GM23338 (cell line): Measurements from ENCODE around the gene DRC7. TPM values are rescaled to one million over a fixed set of nuclear protein-coding genes. Genes with fewer than 3 reads are reported as not detected.

Source experiments
- ATAC-seq: fragments of 200-7000 bp; cut with Tn5 transposase; 3 replicates; pipeline ENCODE4 v1.9.1; 2020
- DNase-seq: peaks from one replicate; pipeline ENCODE4 v3.0.0-alpha.2; 2015; ENCODE audit warnings: low spot score
- H2AFZ ChIP-seq: fragments of 200-600 bp; sonication (generic); 2 replicates; pipeline ENCODE4 v1.8.0; 2016; ENCODE audit warnings: antibody characterized with exemption, mild to moderate bottlenecking, moderate library complexity
- H3F3A ChIP-seq: fragments of 200-600 bp; sonication (generic); replicated peaks from 2 replicates; pipeline ENCODE4 v1.8.0; 2017; ENCODE audit warnings: antibody characterized with exemption, mixed run types, low read depth
- H3K27ac ChIP-seq: fragments of 200-600 bp; sonication (generic); 2 replicates; pipeline ENCODE4 v1.6.1; 2016; ENCODE audit warnings: low read depth
- H3K27me3 ChIP-seq: fragments of 200-600 bp; sonication (generic); 2 replicates; pipeline ENCODE4 v1.8.0; 2016; ENCODE audit warnings: mild to moderate bottlenecking, mixed run types, moderate library complexity; ENCODE audit not compliant: insufficient read depth
- H3K36me3 ChIP-seq: fragments of 200-600 bp; sonication (generic); 2 replicates; pipeline ENCODE4 v1.8.0; 2016; ENCODE audit warnings: mild to moderate bottlenecking; ENCODE audit not compliant: insufficient read depth
- H3K4me1 ChIP-seq: fragments of 200-600 bp; sonication (generic); 2 replicates; pipeline ENCODE4 v1.8.0; 2016; ENCODE audit warnings: mild to moderate bottlenecking, moderate library complexity; ENCODE audit not compliant: insufficient read depth
- H3K4me2 ChIP-seq: fragments of 200-600 bp; sonication (generic); 2 replicates; pipeline ENCODE4 v1.7.1; 2017; ENCODE audit warnings: mixed run types
- H3K4me3 ChIP-seq: fragments of 200-600 bp; sonication (generic); 2 replicates; pipeline ENCODE4 v1.6.1; 2016; ENCODE audit warnings: mixed run types
- H3K79me2 ChIP-seq: fragments of 200-600 bp; sonication (generic); replicated peaks from 2 replicates; pipeline ENCODE4 v1.8.0; 2017; ENCODE audit warnings: mild to moderate bottlenecking; ENCODE audit not compliant: insufficient read depth
- H3K9me2 ChIP-seq: fragments of 200-600 bp; sonication (generic); 2 replicates; pipeline ENCODE4 v1.8.0; 2017; ENCODE audit not compliant: insufficient read depth
- H4K20me1 ChIP-seq: fragments of 200-600 bp; sonication (generic); replicated peaks from 2 replicates; pipeline ENCODE4 v1.8.0; 2017; ENCODE audit warnings: mild to moderate bottlenecking; ENCODE audit not compliant: insufficient read depth
- H3K27ac Mint-ChIP-seq: 2 replicates; pipeline ENCODE4 v1.8.0; 2020; ENCODE audit warnings: inconsistent platforms, mild to moderate bottlenecking, moderate library complexity, mixed read lengths
- H3K27me3 Mint-ChIP-seq: 3 replicates; pipeline ENCODE4 v1.8.0; 2022; ENCODE audit warnings: low read depth, mild to moderate bottlenecking, moderate library complexity, mixed read lengths, inconsistent platforms; ENCODE audit not compliant: insufficient read depth, poor library complexity
- H3K36me3 Mint-ChIP-seq: 3 replicates; pipeline ENCODE4 v1.8.0; 2021; ENCODE audit warnings: low read depth, mild to moderate bottlenecking, inconsistent platforms, moderate library complexity, mixed read lengths
- H3K4me1 Mint-ChIP-seq: 3 replicates; pipeline ENCODE4 v1.8.0; 2020; ENCODE audit warnings: mild to moderate bottlenecking, inconsistent platforms, mixed read lengths
- H3K4me3 Mint-ChIP-seq: 3 replicates; pipeline ENCODE4 v1.8.0; 2021; ENCODE audit warnings: moderate library complexity, mild to moderate bottlenecking, inconsistent platforms, mixed read lengths
- H3K9me3 Mint-ChIP-seq: 3 replicates; pipeline ENCODE4 v1.8.0; 2020; ENCODE audit warnings: moderate library complexity, mild to moderate bottlenecking, inconsistent platforms, mixed read lengths
- CREB1 ChIP-seq: fragments of 250-450 bp; sonication (Bioruptor Pico); IDR thresholded peaks from 2 replicates; pipeline ENCODE4 v1.5.0; 2020; ENCODE audit warnings: low read depth, mild to moderate bottlenecking, moderate library complexity
- EZH2 ChIP-seq: fragments of 200-600 bp; sonication (generic); IDR thresholded peaks from one replicate; pipeline ENCODE4 v1.8.0; 2017; ENCODE audit warnings: antibody characterized with exemption, mild to moderate bottlenecking, low read depth; ENCODE audit not compliant: unreplicated experiment
- EZH2phosphoT487 ChIP-seq: fragments of 200-600 bp; sonication (generic); IDR thresholded peaks from one replicate; pipeline ENCODE4 v1.8.1; 2018; ENCODE audit warnings: antibody characterized with exemption; ENCODE audit not compliant: unreplicated experiment
- JUNB ChIP-seq: IDR thresholded peaks from one replicate; pipeline ENCODE4 v1.6.1; 2016; ENCODE audit warnings: antibody characterized with exemption; ENCODE audit not compliant: unreplicated experiment
- NANOG ChIP-seq: IDR thresholded peaks from 2 replicates; pipeline ENCODE4 v1.6.1; 2016; ENCODE audit warnings: antibody characterized with exemption, borderline replicate concordance
- POLR2AphosphoS5 ChIP-seq: IDR thresholded peaks from 2 replicates; pipeline ENCODE4 v1.6.1; 2016; ENCODE audit warnings: antibody characterized with exemption, low read depth
- STAT1 ChIP-seq: IDR thresholded peaks from one replicate; pipeline ENCODE4 v1.6.1; 2016; ENCODE audit warnings: antibody characterized with exemption; ENCODE audit not compliant: unreplicated experiment
- ZNF114 ChIP-seq: fragments of 250-450 bp; sonication (Bioruptor Pico); IDR thresholded peaks from 2 replicates; pipeline ENCODE4 v1.5.0; 2020; ENCODE audit warnings: mild to moderate bottlenecking, moderate library complexity
- ZNF331 ChIP-seq: fragments of 250-450 bp; sonication (Bioruptor Pico); IDR thresholded peaks from 2 replicates; pipeline ENCODE4 v1.5.0; 2020; ENCODE audit warnings: low read depth, mild to moderate bottlenecking, moderate library complexity
- polyA plus RNA-seq: library from polyadenylated mRNA; unstranded; fragments of >200 nt; fragmentation: Nextera tagmentation; extraction: Ambion mirVana; gene quantifications from 2 replicates; pipeline ENCODE4 v1.2.1, GENCODE V29; 2016
- total RNA-seq: library from RNA; depleted of rRNA; stranded (reverse); fragments of >200 nt; shearing (Covaris generic); gene quantifications from 2 replicates; pipeline ENCODE4 v1.2.3, GENCODE V29; 2014
- TF ChIP-seq, protein P1 (sequence below): IDR thresholded peaks from 2 replicates; pipeline ENCODE4 v1.6.1; 2016; ENCODE audit warnings: antibody characterized with exemption
- TF ChIP-seq, protein P2 (sequence below): fragments of 250-450 bp; sonication (Bioruptor Pico); IDR thresholded peaks from 2 replicates; pipeline ENCODE4 v1.5.0; 2020; ENCODE audit warnings: mild to moderate bottlenecking, moderate library complexity
- TF ChIP-seq, protein P3 (sequence below): IDR thresholded peaks from one replicate; pipeline ENCODE4 v1.6.1; 2018; ENCODE audit warnings: antibody characterized with exemption; ENCODE audit not compliant: unreplicated experiment
- TF ChIP-seq, protein P4 (sequence below), 2 experiments: fragments of 200-600 bp in 1 of 2; sonication (generic) in 1 of 2; conservative IDR thresholded peaks; 2 replicates each; pipeline versions ENCODE4 v1.5.1 to v1.6.1; 2016 to 2017; ENCODE audit warnings: antibody characterized with exemption in 2 of 2, low read depth in 2 of 2, mild to moderate bottlenecking in 2 of 2, moderate library complexity in 1 of 2

DRC7 gene
- total and polyA plus RNA-seq, 2 experiments from 2014 or later: not detected

DNA sequence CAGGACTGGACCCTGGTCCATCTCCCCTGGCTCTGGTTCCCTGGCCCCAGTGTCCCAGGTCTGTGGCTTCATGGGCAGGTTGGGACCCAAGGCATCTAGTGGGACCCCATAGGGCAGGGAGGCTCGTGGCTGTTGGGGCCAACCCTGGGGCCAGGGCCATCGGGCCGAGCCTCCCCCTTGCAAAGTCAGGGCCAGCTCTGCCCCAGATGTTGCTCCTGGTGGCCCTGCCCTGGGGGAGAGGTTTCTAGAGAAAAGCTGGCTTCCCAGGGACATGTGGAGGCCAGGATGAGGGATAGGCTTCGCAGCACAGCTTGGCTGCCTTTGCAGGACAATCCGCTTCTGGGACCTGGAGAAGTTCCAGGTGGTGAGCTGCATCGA is 57.6 kb downstream of the DRC7 start:
- Mint-ChIP-seq H3K4me3 (no peak overlapping the region), H3K27ac (no peak overlapping the region), H3K27me3 (peaks cover 4% of the 10 kb centered on the region), H3K4me1 (no peaks in the 10 kb centered on the region), H3K36me3 (peaks cover 26% of the 10 kb centered on the region), H3K9me3 (no peaks in the 10 kb centered on the region)
- Histone ChIP-seq H3K4me3 (no peak overlapping the region), H3K27ac (no peak overlapping the region), H3K9me2 (no peaks in the 10 kb centered on the region), H3K36me3 (no peaks in the 10 kb centered on the region), H2AFZ (no peak overlapping the region), H3K79me2 (no peaks in the 10 kb centered on the region), H4K20me1 (no peaks in the 10 kb centered on the region; the same call in 1 of the 2 replicates), H3F3A (no peaks in the 10 kb centered on the region), H3K27me3 (no peaks in the 10 kb centered on the region), H3K4me1 (no peaks in the 10 kb centered on the region), H3K4me2 (no peak overlapping the region)
- ATAC-seq (no peak), DNase-seq (no peak)
- no peak for TF ChIP-seq JUNB
- no peak for TF ChIP-seq ZNF331 (CRISPR knock-in tag)
- no peak for TF ChIP-seq POLR2AphosphoS5
- TF ChIP-seq, protein P1, sequence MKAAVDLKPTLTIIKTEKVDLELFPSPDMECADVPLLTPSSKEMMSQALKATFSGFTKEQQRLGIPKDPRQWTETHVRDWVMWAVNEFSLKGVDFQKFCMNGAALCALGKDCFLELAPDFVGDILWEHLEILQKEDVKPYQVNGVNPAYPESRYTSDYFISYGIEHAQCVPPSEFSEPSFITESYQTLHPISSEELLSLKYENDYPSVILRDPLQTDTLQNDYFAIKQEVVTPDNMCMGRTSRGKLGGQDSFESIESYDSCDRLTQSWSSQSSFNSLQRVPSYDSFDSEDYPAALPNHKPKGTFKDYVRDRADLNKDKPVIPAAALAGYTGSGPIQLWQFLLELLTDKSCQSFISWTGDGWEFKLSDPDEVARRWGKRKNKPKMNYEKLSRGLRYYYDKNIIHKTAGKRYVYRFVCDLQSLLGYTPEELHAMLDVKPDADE: no peak
- TF ChIP-seq, protein P2, sequence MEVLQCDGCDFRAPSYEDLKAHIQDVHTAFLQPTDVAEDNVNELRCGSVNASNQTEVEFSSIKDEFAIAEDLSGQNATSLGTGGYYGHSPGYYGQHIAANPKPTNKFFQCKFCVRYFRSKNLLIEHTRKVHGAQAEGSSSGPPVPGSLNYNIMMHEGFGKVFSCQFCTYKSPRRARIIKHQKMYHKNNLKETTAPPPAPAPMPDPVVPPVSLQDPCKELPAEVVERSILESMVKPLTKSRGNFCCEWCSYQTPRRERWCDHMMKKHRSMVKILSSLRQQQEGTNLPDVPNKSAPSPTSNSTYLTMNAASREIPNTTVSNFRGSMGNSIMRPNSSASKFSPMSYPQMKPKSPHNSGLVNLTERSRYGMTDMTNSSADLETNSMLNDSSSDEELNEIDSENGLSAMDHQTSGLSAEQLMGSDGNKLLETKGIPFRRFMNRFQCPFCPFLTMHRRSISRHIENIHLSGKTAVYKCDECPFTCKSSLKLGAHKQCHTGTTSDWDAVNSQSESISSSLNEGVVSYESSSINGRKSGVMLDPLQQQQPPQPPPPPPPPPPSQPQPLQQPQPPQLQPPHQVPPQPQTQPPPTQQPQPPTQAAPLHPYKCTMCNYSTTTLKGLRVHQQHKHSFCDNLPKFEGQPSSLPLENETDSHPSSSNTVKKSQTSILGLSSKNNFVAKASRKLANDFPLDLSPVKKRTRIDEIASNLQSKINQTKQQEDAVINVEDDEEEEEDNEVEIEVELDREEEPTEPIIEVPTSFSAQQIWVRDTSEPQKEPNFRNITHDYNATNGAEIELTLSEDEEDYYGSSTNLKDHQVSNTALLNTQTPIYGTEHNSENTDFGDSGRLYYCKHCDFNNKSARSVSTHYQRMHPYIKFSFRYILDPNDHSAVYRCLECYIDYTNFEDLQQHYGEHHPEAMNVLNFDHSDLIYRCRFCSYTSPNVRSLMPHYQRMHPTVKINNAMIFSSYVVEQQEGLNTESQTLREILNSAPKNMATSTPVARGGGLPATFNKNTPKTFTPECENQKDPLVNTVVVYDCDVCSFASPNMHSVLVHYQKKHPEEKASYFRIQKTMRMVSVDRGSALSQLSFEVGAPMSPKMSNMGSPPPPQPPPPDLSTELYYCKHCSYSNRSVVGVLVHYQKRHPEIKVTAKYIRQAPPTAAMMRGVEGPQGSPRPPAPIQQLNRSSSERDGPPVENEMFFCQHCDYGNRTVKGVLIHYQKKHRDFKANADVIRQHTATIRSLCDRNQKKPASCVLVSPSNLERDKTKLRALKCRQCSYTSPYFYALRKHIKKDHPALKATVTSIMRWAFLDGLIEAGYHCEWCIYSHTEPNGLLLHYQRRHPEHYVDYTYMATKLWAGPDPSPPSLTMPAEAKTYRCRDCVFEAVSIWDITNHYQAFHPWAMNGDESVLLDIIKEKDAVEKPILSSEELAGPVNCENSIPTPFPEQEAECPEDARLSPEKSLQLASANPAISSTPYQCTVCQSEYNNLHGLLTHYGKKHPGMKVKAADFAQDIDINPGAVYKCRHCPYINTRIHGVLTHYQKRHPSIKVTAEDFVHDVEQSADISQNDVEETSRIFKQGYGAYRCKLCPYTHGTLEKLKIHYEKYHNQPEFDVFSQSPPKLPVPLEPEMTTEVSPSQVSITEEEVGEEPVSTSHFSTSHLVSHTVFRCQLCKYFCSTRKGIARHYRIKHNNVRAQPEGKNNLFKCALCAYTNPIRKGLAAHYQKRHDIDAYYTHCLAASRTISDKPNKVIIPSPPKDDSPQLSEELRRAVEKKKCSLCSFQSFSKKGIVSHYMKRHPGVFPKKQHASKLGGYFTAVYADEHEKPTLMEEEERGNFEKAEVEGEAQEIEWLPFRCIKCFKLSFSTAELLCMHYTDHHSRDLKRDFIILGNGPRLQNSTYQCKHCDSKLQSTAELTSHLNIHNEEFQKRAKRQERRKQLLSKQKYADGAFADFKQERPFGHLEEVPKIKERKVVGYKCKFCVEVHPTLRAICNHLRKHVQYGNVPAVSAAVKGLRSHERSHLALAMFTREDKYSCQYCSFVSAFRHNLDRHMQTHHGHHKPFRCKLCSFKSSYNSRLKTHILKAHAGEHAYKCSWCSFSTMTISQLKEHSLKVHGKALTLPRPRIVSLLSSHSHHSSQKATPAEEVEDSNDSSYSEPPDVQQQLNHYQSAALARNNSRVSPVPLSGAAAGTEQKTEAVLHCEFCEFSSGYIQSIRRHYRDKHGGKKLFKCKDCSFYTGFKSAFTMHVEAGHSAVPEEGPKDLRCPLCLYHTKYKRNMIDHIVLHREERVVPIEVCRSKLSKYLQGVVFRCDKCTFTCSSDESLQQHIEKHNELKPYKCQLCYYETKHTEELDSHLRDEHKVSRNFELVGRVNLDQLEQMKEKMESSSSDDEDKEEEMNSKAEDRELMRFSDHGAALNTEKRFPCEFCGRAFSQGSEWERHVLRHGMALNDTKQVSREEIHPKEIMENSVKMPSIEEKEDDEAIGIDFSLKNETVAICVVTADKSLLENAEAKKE (CRISPR knock-in tag): no peak
- TF ChIP-seq, protein P3, sequence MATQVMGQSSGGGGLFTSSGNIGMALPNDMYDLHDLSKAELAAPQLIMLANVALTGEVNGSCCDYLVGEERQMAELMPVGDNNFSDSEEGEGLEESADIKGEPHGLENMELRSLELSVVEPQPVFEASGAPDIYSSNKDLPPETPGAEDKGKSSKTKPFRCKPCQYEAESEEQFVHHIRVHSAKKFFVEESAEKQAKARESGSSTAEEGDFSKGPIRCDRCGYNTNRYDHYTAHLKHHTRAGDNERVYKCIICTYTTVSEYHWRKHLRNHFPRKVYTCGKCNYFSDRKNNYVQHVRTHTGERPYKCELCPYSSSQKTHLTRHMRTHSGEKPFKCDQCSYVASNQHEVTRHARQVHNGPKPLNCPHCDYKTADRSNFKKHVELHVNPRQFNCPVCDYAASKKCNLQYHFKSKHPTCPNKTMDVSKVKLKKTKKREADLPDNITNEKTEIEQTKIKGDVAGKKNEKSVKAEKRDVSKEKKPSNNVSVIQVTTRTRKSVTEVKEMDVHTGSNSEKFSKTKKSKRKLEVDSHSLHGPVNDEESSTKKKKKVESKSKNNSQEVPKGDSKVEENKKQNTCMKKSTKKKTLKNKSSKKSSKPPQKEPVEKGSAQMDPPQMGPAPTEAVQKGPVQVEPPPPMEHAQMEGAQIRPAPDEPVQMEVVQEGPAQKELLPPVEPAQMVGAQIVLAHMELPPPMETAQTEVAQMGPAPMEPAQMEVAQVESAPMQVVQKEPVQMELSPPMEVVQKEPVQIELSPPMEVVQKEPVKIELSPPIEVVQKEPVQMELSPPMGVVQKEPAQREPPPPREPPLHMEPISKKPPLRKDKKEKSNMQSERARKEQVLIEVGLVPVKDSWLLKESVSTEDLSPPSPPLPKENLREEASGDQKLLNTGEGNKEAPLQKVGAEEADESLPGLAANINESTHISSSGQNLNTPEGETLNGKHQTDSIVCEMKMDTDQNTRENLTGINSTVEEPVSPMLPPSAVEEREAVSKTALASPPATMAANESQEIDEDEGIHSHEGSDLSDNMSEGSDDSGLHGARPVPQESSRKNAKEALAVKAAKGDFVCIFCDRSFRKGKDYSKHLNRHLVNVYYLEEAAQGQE: no peak
- no peak for TF ChIP-seq EZH2
- TF ChIP-seq STAT1: no peak
- TF ChIP-seq CREB1 (CRISPR knock-in tag): no peak
- no peak for TF ChIP-seq ZNF114 (CRISPR knock-in tag)
- no peak for TF ChIP-seq EZH2phosphoT487
- no peak for TF ChIP-seq NANOG
- TF ChIP-seq, protein P4, sequence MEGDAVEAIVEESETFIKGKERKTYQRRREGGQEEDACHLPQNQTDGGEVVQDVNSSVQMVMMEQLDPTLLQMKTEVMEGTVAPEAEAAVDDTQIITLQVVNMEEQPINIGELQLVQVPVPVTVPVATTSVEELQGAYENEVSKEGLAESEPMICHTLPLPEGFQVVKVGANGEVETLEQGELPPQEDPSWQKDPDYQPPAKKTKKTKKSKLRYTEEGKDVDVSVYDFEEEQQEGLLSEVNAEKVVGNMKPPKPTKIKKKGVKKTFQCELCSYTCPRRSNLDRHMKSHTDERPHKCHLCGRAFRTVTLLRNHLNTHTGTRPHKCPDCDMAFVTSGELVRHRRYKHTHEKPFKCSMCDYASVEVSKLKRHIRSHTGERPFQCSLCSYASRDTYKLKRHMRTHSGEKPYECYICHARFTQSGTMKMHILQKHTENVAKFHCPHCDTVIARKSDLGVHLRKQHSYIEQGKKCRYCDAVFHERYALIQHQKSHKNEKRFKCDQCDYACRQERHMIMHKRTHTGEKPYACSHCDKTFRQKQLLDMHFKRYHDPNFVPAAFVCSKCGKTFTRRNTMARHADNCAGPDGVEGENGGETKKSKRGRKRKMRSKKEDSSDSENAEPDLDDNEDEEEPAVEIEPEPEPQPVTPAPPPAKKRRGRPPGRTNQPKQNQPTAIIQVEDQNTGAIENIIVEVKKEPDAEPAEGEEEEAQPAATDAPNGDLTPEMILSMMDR (conservative IDR thresholded peaks at IDR 0.05; ENCODE audit: low read depth in 2 of 2): no peak
